Activated T-helper 1 cell treated with Interleukin-2 at 50 U/mL for 16 hours (primary cell): ENCODE measurements around the gene SGPP2.

Experiments used
- DNase-seq: peaks from one replicate; pipeline ENCODE4 v3.0.0-alpha.2; 2020; ENCODE audit warnings: low read depth

The SGPP2 gene

GRCh38 chr2:222470802-222471468, 46.6 kb downstream of the SGPP2 start:
- DNase-seq, result no peak

GRCh38 chr2:222477962-222478608, 53.7 kb downstream of the SGPP2 start:
- DNase-seq, result no peak

- DNase-seq, result no peak
These were observed 55.5 kb downstream of the SGPP2 start for GRCh38 chr2:222479859-222480258.

- DNase-seq, result no peak
These were observed 56.2 kb downstream of the SGPP2 start for GRCh38 chr2:222480497-222480896.

GRCh38 chr2:222481941-222482340, 57.6 kb downstream of the SGPP2 start:
- DNase-seq, result no peak

GRCh38 chr2:222483513-222484039, 59.2 kb downstream of the SGPP2 start:
- DNase-seq, result no peak

GRCh38 chr2:222485367-222486211, 61.2 kb downstream of the SGPP2 start:
- DNase-seq, result no peak

GRCh38 chr2:222490131-222490530, 65.8 kb downstream of the SGPP2 start:
- DNase-seq, result no peak

- no peak for DNase-seq
These were observed 68.3 kb downstream of the SGPP2 start for GRCh38 chr2:222492683-222493082.

GRCh38 chr2:222494104-222494739, 69.9 kb downstream of the SGPP2 start:
- no peak for DNase-seq

GRCh38 chr2:222495388-222495787, 71.0 kb downstream of the SGPP2 start:
- no peak for DNase-seq

- no peak for DNase-seq
These were observed 74.9 kb downstream of the SGPP2 start for GRCh38 chr2:222499226-222499625.

GRCh38 chr2:222504191-222504590, 79.8 kb downstream of the SGPP2 start:
- DNase-seq, result no peak

- no peak for DNase-seq
These were observed 80.4 kb downstream of the SGPP2 start for GRCh38 chr2:222504719-222505118.

- DNase-seq, result no peak
These were observed 82.0 kb downstream of the SGPP2 start for GRCh38 chr2:222506230-222506935.

GRCh38 chr2:222514901-222515300, 90.6 kb downstream of the SGPP2 start:
- no peak for DNase-seq

GRCh38 chr2:222518570-222519381, 94.4 kb downstream of the SGPP2 start:
- DNase-seq, result no peak

GRCh38 chr2:222521099-222521498, 96.8 kb downstream of the SGPP2 start:
- DNase-seq, result no peak

- no peak for DNase-seq
These were observed 97.7 kb downstream of the SGPP2 start for GRCh38 chr2:222522082-222522481.

GRCh38 chr2:222523783-222524544, 99.6 kb downstream of the SGPP2 start:
- DNase-seq, result no peak
